ENCODE results near the gene KRT78. TPM values are rescaled to one million over a fixed set of nuclear protein-coding genes. Genes with fewer than 3 reads are reported as not detected.
A peak's percentile ranks its signal among the peaks of the same experiment; 100 is the strongest.

Gene KRT78
- total and polyA plus RNA-seq, 9 of the 15 experiments (the other 6 are each of a cell fraction or from before 2014, with no cell fraction given): not detected

GRCh38 chr12:52807544-52808470, 41.0 kb downstream of the KRT78 start:
- TF ChIP-seq CHCHD3 (CRISPR knock-in tag; IDR thresholded peaks at IDR 0.05): no peak
- Histone ChIP-seq H3K4me2 (ENCODE audit: insufficient read depth, low read length) (no peak overlapping the region), H3K79me2 (ENCODE audit: control insufficient read depth, insufficient read depth, low read length) (no peaks in the 10 kb centered on the region), H3K27me3 (ENCODE audit: control insufficient read depth in 2 of 2, insufficient read depth in 2 of 2, low read length in 2 of 2) (peaks cover 27 to 54% of the 10 kb centered on the region in 2 experiments), H3K27ac (ENCODE audit: extremely low read depth, low read depth, low read length) (no peak overlapping the region), H3K9ac (ENCODE audit: insufficient read depth in 1 of 2, low read depth in 2 of 2, low read length in 2 of 2) (no peak overlapping the region; a peak in 1 of 4 replicates), H3K4me3 (no peak overlapping the region), H3K4me1 (replicated peaks in 1 of 2; ENCODE audit: control insufficient read depth in 2 of 2, insufficient read depth in 2 of 2, low read length in 2 of 2) (no peaks in the 10 kb centered on the region; a peak in 1 of 5 replicates), H3K36me3 (ENCODE audit: control insufficient read depth, insufficient read depth, low read length) (no peaks in the 10 kb centered on the region), H2AFZ (ENCODE audit: low read depth, low read length) (no peak overlapping the region), H3K9me1 (ENCODE audit: control insufficient read depth, insufficient read depth, low read length) (no peaks in the 10 kb centered on the region), H3K9me3 (replicated peaks; ENCODE audit: control insufficient read depth, insufficient read depth, low read depth, low read length) (no peaks in the 10 kb centered on the region), H4K20me1 (replicated peaks; ENCODE audit: control insufficient read depth, insufficient read depth, low read length) (peaks cover 4% of the 10 kb centered on the region; the same call in 1 of the 2 replicates)
- ATAC-seq (peak; percentile 45; the same call in 2 of the 3 replicates), FAIRE-seq (no peak), DNase-seq (ENCODE audit: extremely low read depth in 1 of 4, low spot score in 3 of 4) (no peak)
- WGBS (ENCODE audit: insufficient coverage, low coverage, missing lambda C conversion rate): 10% methylated on average over 16 of the region's 16 CpGs
- BruUV-seq (replicated peaks): no TSS peak
- in situ Hi-C loops (cut with MboI) (no loop called here), intact Hi-C loops (cut with micrococcal nuclease) (no loop called here)
- ChIA-PET CTCF (ENCODE audit: low intra/inter-chr PET ratio) (no interaction called here), POLR2A (interaction anchor here (0.6 to 2.3 kb wide), 5 partner anchors 9 to 393 kb away, joined by 3 to 11 read pairs (median 5); no protein-coding TSS in a partner anchor)

- Histone ChIP-seq H2AFZ (ENCODE audit: low read depth, low read length) (no peak overlapping the region), H3K4me2 (ENCODE audit: insufficient read depth, low read length) (no peak overlapping the region), H3K4me3 (no peak overlapping the region), H3K9ac (ENCODE audit: insufficient read depth in 1 of 2, low read depth in 2 of 2, low read length in 2 of 2) (no peak overlapping the region), H3K79me2 (ENCODE audit: control insufficient read depth, insufficient read depth, low read length) (no peaks in the 10 kb centered on the region), H3K27ac (ENCODE audit: extremely low read depth, low read depth, low read length) (no peak overlapping the region), H3K4me1 (replicated peaks in 1 of 2; ENCODE audit: control insufficient read depth in 2 of 2, insufficient read depth in 2 of 2, low read length in 2 of 2) (no peaks in the 10 kb centered on the region; a peak in 1 of 5 replicates), H3K9me1 (ENCODE audit: control insufficient read depth, insufficient read depth, low read length) (no peaks in the 10 kb centered on the region), H4K20me1 (replicated peaks; ENCODE audit: control insufficient read depth, insufficient read depth, low read length) (peaks cover 4% of the 10 kb centered on the region; the same call in 1 of the 2 replicates), H3K27me3 (ENCODE audit: control insufficient read depth in 2 of 2, insufficient read depth in 2 of 2, low read length in 2 of 2) (peaks cover 24 to 52% of the 10 kb centered on the region in 2 experiments), H3K9me3 (replicated peaks; ENCODE audit: control insufficient read depth, insufficient read depth, low read depth, low read length) (no peaks in the 10 kb centered on the region), H3K36me3 (ENCODE audit: control insufficient read depth, insufficient read depth, low read length) (no peaks in the 10 kb centered on the region)
- TF ChIP-seq MCM3 (IDR thresholded peaks at IDR 0.05) (no peak), NFATC3 (IDR thresholded peaks at IDR 0.05) (no peak), PHB (CRISPR knock-in tag; IDR thresholded peaks at IDR 0.05) (no peak), FOS (IDR thresholded peaks at IDR 0.05; ENCODE audit: extremely low read depth, insufficient read length) (no peak), MYC (IDR thresholded peaks at IDR 0.05; ENCODE audit: low read depth, low read length) (no peak), MYC (CRISPR knock-in tag; IDR thresholded peaks at IDR 0.05; ENCODE audit: borderline replicate concordance, low read depth) (no peak), ZNF12 (CRISPR knock-in tag; IDR thresholded peaks at IDR 0.05) (no peak), NR2F6 (CRISPR knock-in tag; IDR thresholded peaks at IDR 0.05) (no peak), NCOR1 (IDR thresholded peaks at IDR 0.05) (no peak), PHB2 (IDR thresholded peaks at IDR 0.05; ENCODE audit: low read depth) (no peak)
- TF ChIP-seq, protein P1, sequence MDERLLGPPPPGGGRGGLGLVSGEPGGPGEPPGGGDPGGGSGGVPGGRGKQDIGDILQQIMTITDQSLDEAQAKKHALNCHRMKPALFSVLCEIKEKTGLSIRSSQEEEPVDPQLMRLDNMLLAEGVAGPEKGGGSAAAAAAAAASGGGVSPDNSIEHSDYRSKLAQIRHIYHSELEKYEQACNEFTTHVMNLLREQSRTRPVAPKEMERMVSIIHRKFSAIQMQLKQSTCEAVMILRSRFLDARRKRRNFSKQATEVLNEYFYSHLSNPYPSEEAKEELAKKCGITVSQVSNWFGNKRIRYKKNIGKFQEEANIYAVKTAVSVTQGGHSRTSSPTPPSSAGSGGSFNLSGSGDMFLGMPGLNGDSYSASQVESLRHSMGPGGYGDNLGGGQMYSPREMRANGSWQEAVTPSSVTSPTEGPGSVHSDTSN (CRISPR knock-in tag; IDR thresholded peaks at IDR 0.05; ENCODE audit: low read depth): no peak
- TF ChIP-seq, protein P1 (tag; conservative IDR thresholded peaks at IDR 0.05; ENCODE audit: low read depth): no peak
- in situ Hi-C loops (cut with MboI) (no loop called here), intact Hi-C loops (cut with micrococcal nuclease) (no loop called here)
- WGBS (ENCODE audit: insufficient coverage, low coverage, missing lambda C conversion rate): 2% methylated on average over 11 of the region's 11 CpGs
- no TSS peak for BruUV-seq (replicated peaks)
- no peak; the same call in 2 of the 3 replicates for ATAC-seq
- no peak for DNase-seq (ENCODE audit: extremely low read depth in 1 of 4, low spot score in 3 of 4)
- ChIA-PET POLR2A (interaction anchor here (0.6 to 2.3 kb wide), 5 partner anchors 9 to 393 kb away, joined by 3 to 11 read pairs (median 5); partner anchors contain the start of gene KRT3), CTCF (ENCODE audit: low intra/inter-chr PET ratio) (no interaction called here)
- no peak for FAIRE-seq
Observed at GRCh38 chr12:52806821-52807543, 41.8 kb downstream of the KRT78 start.

Measured in K562 (cell line).